HepG2 (cell line): ENCODE measurements around the gene FOSL2. TPM values are rescaled to one million over a fixed set of nuclear protein-coding genes. Genes with fewer than 3 reads are reported as not detected.
A peak's percentile ranks its signal among the peaks of the same experiment; 100 is the strongest.

ENCODE experiments used
- ELF1 ChIP-seq: sonication (generic); formaldehyde crosslinking; IDR thresholded peaks from 2 replicates; pipeline ENCODE4 v1.4.0; 2020; ENCODE audit warnings: missing genetic modification reagents
- HNF4A ChIP-seq: sonication (generic); formaldehyde crosslinking; IDR thresholded peaks from 2 replicates; pipeline ENCODE4 v1.4.0; 2020; ENCODE audit warnings: missing genetic modification reagents
- HNF4G ChIP-seq, 2 experiments: sonication (generic) in 1 of 2; formaldehyde crosslinking in 1 of 2; IDR thresholded peaks; 2 replicates each; pipeline versions ENCODE4 v1.4.0 to v1.6.1; 2011 to 2020; ENCODE audit warnings: borderline replicate concordance in 2 of 2, low read depth in 2 of 2, mild to moderate bottlenecking in 2 of 2, low read length in 1 of 2, missing genetic modification reagents in 1 of 2, moderate library complexity in 1 of 2
- HOMEZ ChIP-seq: IDR thresholded peaks from 2 replicates; pipeline ENCODE4 v1.6.1; 2016; ENCODE audit warnings: low read depth
- ISX ChIP-seq: sonication (generic); formaldehyde crosslinking; conservative IDR thresholded peaks from 2 replicates; pipeline ENCODE4 v1.5.0; 2020; ENCODE audit warnings: missing genetic modification reagents
- KAT8 ChIP-seq: IDR thresholded peaks from 2 replicates; pipeline ENCODE4 v1.6.1; 2016; ENCODE audit warnings: missing genetic modification reagents, missing compliant biosample characterization
- NR2C2 ChIP-seq: sonication (generic); formaldehyde crosslinking; IDR thresholded peaks from 2 replicates; pipeline ENCODE4 v1.4.0; 2020; ENCODE audit warnings: missing genetic modification reagents, mild to moderate bottlenecking, moderate library complexity, borderline replicate concordance
- NR2F2 ChIP-seq: IDR thresholded peaks from 2 replicates; pipeline ENCODE4 v1.6.1; 2012; ENCODE audit warnings: low read depth, inconsistent platforms, borderline replicate concordance
- RFXAP ChIP-seq: sonication (generic); formaldehyde crosslinking; IDR thresholded peaks from 2 replicates; pipeline ENCODE4 v1.4.0; 2020; ENCODE audit warnings: missing genetic modification reagents, borderline replicate concordance
- SCMH1 ChIP-seq: sonication (generic); formaldehyde crosslinking; IDR thresholded peaks from 2 replicates; pipeline ENCODE4 v1.9.0; 2021; ENCODE audit warnings: missing genetic modification reagents, mild to moderate bottlenecking, borderline replicate concordance
- TFDP2 ChIP-seq: sonication (generic); formaldehyde crosslinking; IDR thresholded peaks from 2 replicates; pipeline ENCODE4 v1.4.0; 2020; ENCODE audit warnings: missing genetic modification reagents
- TIGD3 ChIP-seq: sonication (generic); formaldehyde crosslinking; IDR thresholded peaks from 2 replicates; pipeline ENCODE4 v1.5.1; 2020; ENCODE audit warnings: mild to moderate bottlenecking, missing genetic modification reagents, borderline replicate concordance
- ZBTB3 ChIP-seq: sonication (generic); formaldehyde crosslinking; IDR thresholded peaks from 2 replicates; pipeline ENCODE4 v1.4.0; 2020; ENCODE audit warnings: low read depth, mild to moderate bottlenecking, moderate library complexity, missing genetic modification reagents, borderline replicate concordance
- ZBTB8A ChIP-seq: sonication (generic); formaldehyde crosslinking; IDR thresholded peaks from 2 replicates; pipeline ENCODE4 v1.4.0; 2020; ENCODE audit warnings: mild to moderate bottlenecking, low read depth, missing genetic modification reagents, borderline replicate concordance
- ZNF253 ChIP-seq: sonication (generic); formaldehyde crosslinking; IDR thresholded peaks from 2 replicates; pipeline ENCODE4 v1.8.0; 2022; ENCODE audit warnings: mild to moderate bottlenecking, missing genetic modification reagents, borderline replicate concordance
- ZNF343 ChIP-seq: sonication (generic); formaldehyde crosslinking; IDR thresholded peaks from 2 replicates; pipeline ENCODE4 v1.4.0; 2020; ENCODE audit warnings: mild to moderate bottlenecking, missing genetic modification reagents
- ZNF670 ChIP-seq: sonication (generic); formaldehyde crosslinking; IDR thresholded peaks from 2 replicates; pipeline ENCODE4 v1.8.0; 2022; ENCODE audit warnings: mild to moderate bottlenecking, missing genetic modification reagents, borderline replicate concordance
- ZNF7 ChIP-seq: IDR thresholded peaks from 2 replicates; pipeline ENCODE4 v1.6.1; 2016; ENCODE audit warnings: missing biosample characterization, missing genetic modification reagents
- polyA plus RNA-seq, 8 experiments: library from polyadenylated mRNA; depleted of rRNA in 3 of 8; stranded (reverse) in 7 of 8; unstranded in 1 of 8; fragments of >200 nt; fragmentation: Illumina TruSeq in 4 of 8; extraction: Trizol in 4 of 8; gene quantifications; 2 replicates each; pipeline versions ENCODE4 v1.2.1 to v1.2.3, GENCODE V29; 2011 to 2016; ENCODE audit warnings: low read depth in 4 of 8, missing spikeins in 1 of 8, mixed read lengths in 1 of 8; ENCODE audit not compliant: insufficient read depth in 1 of 8
- total RNA-seq, 5 experiments: library from RNA; depleted of rRNA; stranded (reverse); fragments of >200 nt; fragmentation: Illumina TruSeq; extraction: Trizol; gene quantifications; 2 replicates each; pipeline ENCODE4 v1.2.3, GENCODE V29; 2016; ENCODE audit warnings: low read depth in 1 of 5
- TF ChIP-seq, protein P1 (sequence below): sonication (generic); formaldehyde crosslinking; IDR thresholded peaks from 2 replicates; pipeline ENCODE4 v1.4.0; 2020; ENCODE audit warnings: missing genetic modification reagents
- TF ChIP-seq, protein P2 (sequence below): sonication (generic); formaldehyde crosslinking; IDR thresholded peaks from 2 replicates; pipeline ENCODE4 v1.4.0; 2020; ENCODE audit warnings: missing genetic modification reagents, mild to moderate bottlenecking, borderline replicate concordance

The FOSL2 gene
- total and polyA plus RNA-seq, 2 of the 13 experiments (the other 11 are each of a cell fraction or from before 2014, with no cell fraction given): 3.4 to 18.1 TPM

DNA sequence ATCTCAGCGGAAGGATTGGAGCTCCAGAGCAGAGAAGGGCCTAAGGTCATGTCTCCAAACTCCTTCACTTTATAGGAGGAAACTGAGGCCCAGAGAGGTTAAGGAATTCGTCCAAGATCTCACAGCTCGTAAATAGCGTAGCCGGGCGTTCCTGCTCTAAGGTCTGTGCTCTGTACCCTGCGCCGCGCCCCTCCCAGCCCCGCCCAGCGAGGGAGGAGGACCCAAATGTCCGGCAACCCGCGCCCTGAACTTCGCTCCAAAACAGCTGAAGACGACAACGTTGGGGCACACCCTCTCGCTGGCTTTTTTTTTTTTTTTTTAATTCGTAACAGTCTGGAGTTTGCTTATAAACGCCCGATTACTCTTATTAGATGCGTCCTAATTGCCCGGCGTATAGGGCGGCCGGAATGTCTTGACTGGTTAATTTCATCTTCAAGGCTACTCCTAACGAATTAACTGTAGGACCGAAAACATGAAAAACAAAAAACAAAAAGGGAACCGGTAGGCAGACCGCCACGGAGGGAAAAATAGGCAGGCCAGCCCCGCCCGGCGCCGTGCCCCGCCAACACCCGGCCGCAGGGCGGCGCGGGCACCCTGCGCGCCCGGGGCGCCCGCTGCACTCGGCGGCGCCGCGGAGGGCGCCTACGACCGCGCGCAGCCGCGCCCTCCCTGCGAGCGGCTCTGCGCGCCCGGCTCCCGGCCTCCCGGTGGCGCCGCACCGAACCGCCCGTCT is 928 bp upstream of the FOSL2 start (continued):
- TF ChIP-seq, protein P1, sequence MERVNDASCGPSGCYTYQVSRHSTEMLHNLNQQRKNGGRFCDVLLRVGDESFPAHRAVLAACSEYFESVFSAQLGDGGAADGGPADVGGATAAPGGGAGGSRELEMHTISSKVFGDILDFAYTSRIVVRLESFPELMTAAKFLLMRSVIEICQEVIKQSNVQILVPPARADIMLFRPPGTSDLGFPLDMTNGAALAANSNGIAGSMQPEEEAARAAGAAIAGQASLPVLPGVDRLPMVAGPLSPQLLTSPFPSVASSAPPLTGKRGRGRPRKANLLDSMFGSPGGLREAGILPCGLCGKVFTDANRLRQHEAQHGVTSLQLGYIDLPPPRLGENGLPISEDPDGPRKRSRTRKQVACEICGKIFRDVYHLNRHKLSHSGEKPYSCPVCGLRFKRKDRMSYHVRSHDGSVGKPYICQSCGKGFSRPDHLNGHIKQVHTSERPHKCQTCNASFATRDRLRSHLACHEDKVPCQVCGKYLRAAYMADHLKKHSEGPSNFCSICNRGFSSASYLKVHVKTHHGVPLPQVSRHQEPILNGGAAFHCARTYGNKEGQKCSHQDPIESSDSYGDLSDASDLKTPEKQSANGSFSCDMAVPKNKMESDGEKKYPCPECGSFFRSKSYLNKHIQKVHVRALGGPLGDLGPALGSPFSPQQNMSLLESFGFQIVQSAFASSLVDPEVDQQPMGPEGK: peak; percentile 57; the same call in 1 of the 2 replicates
- TF ChIP-seq TIGD3 (CRISPR knock-in tag) (no peak), NR2F2 (0 out of 2 replicates have a peak, but pooled peaks have one; percentile 9), KAT8 (peak; percentile 15; the same call in 1 of the 2 replicates), ZNF343 (CRISPR knock-in tag) (0 out of 2 replicates have a peak, but pooled peaks have one; percentile 49), SCMH1 (CRISPR knock-in tag) (no peak), ZBTB8A (CRISPR knock-in tag) (peak; percentile 33; the same call in 1 of the 2 replicates), TFDP2 (CRISPR knock-in tag) (peak; percentile 11; the same call in 1 of the 2 replicates), ISX (CRISPR knock-in tag) (no peak), ZNF7 (0 out of 2 replicates have a peak, but pooled peaks have one; percentile 2), HNF4A (peak; percentile 63), ZNF670 (CRISPR knock-in tag) (0 out of 2 replicates have a peak, but pooled peaks have one; percentile 10), RFXAP (CRISPR knock-in tag) (no peak), ZBTB3 (0 out of 2 replicates have a peak, but pooled peaks have one; percentile 17), HOMEZ (CRISPR knock-in tag) (peak; percentile 21; the same call in 1 of the 2 replicates), NR2C2 (CRISPR knock-in tag) (no peak), HNF4G (IDR thresholded peaks at IDR 0.05; ENCODE audit: borderline replicate concordance, low read depth, low read length) (peak; percentile 56; the same call in 1 of the 2 replicates), HNF4G (CRISPR knock-in tag; IDR thresholded peaks at IDR 0.05; ENCODE audit: borderline replicate concordance, low read depth) (0 out of 2 replicates have a peak, but pooled peaks have one; percentile 46), ELF1 (no peak), ZNF253 (0 out of 2 replicates have a peak, but pooled peaks have one; percentile 54)
- TF ChIP-seq, protein P2, sequence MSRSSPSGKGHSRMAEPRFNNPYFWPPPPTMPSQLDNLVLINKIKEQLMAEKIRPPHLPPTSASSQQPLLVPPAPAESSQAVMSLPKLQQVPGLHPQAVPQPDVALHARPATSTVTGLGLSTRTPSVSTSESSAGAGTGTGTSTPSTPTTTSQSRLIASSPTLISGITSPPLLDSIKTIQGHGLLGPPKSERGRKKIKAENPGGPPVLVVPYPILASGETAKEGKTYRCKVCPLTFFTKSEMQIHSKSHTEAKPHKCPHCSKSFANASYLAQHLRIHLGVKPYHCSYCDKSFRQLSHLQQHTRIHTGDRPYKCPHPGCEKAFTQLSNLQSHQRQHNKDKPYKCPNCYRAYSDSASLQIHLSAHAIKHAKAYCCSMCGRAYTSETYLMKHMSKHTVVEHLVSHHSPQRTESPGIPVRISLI (CRISPR knock-in tag): peak; percentile 82
